Sigmoid colon (tissue), 7 donors: ENCODE data around the gene DNM2. TPM values are rescaled to one million over a fixed set of nuclear protein-coding genes. Genes with fewer than 3 reads are reported as not detected.
"Not testable (repeated sequence)": the region's sequence is repeated elsewhere in the genome, so short reads cannot be mapped to it uniquely, and the experiment has no call there.

Experiments used
- DNase-seq: peaks from one replicate; pipeline ENCODE4 v3.0.0-alpha.2; 2019
- H3K27ac ChIP-seq, 4 donors: fragments of 200-600 bp; sonication (generic); one replicate each; pipeline ENCODE4 v1.5.1; 2016 to 2019; ENCODE audit warnings: mild to moderate bottlenecking in 1 of 4
- H3K27me3 ChIP-seq, 3 donors: fragments of 200-600 bp; sonication (generic); one replicate each; pipeline ENCODE4 v1.5.1; 2019; ENCODE audit warnings: mild to moderate bottlenecking in 1 of 3
- H3K36me3 ChIP-seq, 4 donors: fragments of 200-600 bp; sonication (generic); one replicate each; pipeline ENCODE4 v1.5.1; 2016 to 2019
- H3K4me1 ChIP-seq, 4 donors: fragments of 200-600 bp; sonication (generic); one replicate each; pipeline ENCODE4 v1.5.1; 2017 to 2019
- H3K4me3 ChIP-seq, 4 donors: fragments of 200-600 bp; sonication (generic); one replicate each; pipeline ENCODE4 v1.5.1; 2017 to 2019; ENCODE audit warnings: mild to moderate bottlenecking in 2 of 4, moderate library complexity in 1 of 4
- H3K9me3 ChIP-seq, 4 donors: fragments of 200-600 bp in 3 of 4; sonication (generic) in 3 of 4; one replicate each; pipeline versions ENCODE4 v1.5.1 to v1.6.1; 2013 to 2019
- CTCF ChIP-seq, 4 experiments: fragments of 450-650 bp in 3 of 4; fragments of 200-600 bp in 1 of 4; IDR thresholded peaks; one replicate each; pipeline ENCODE4 v1.5.1; 2016 to 2019; ENCODE audit warnings: antibody characterized with exemption in 4 of 4, mild to moderate bottlenecking in 3 of 4, moderate library complexity in 2 of 4
- EP300 ChIP-seq, 4 donors: sonication (generic); formaldehyde crosslinking; IDR thresholded peaks; one replicate each; pipeline ENCODE4 v1.6.1; 2017; ENCODE audit warnings: antibody characterized with exemption in 4 of 4
- POLR2A ChIP-seq, 2 donors: fragments of 450-650 bp; IDR thresholded peaks; one replicate each; pipeline ENCODE4 v1.6.1; 2016; ENCODE audit warnings: antibody characterized with exemption in 2 of 2, mild to moderate bottlenecking in 2 of 2, moderate library complexity in 2 of 2
- POLR2AphosphoS5 ChIP-seq, 4 donors: sonication (generic); formaldehyde crosslinking; IDR thresholded peaks; one replicate each; pipeline ENCODE4 v1.6.1; 2017; ENCODE audit warnings: antibody characterized with exemption in 4 of 4
- WGBS, 2 donors: extraction: QIAGEN DNeasy Blood & Tissue Kit; methylation state at CpG; one replicate each; pipeline ENCODE4 v1.1.7; 2013; 5-methylcytosine and 5-hydroxymethylcytosine counted together
- intact Hi-C: fragments of 100-400 bp; cut with DNase I; formaldehyde crosslinking; loops from one replicate; pipeline ENCODE4 v1.15.1; 2023
- polyA plus RNA-seq, 3 donors: library from polyadenylated mRNA; stranded (reverse); fragments of 200-250 nt; gene quantifications; one replicate each; pipeline ENCODE4 v1.2.3, GENCODE V29; 2013
- total RNA-seq, 4 donors: library from RNA; depleted of rRNA; stranded (reverse); fragments of >200 nt; gene quantifications; one replicate each; pipeline ENCODE4 v1.1.0, GENCODE V29; 2016
- donor health status: healthy with polysubstance abuse.
- donor health status: Bipolar disorder and iron deficiency.
- donor health status: healthy.

DNM2 gene
- total RNA-seq (10 to 100 TPM; 53.2 to 96.7 (median 64.1) TPM), polyA plus RNA-seq (100 to 1,000 TPM; 152 to 326 (median 222) TPM)

- Histone ChIP-seq H3K27ac (peak within 1 kb of the TSS; percentile 94 to 98 (median 97)), H3K9me3 (no peaks in the 10 kb centered on the region), H3K4me3 (peak within 1 kb of the TSS; percentile 93 to 100 (median 100)), H3K36me3 (peaks cover 4 to 11% (median 7%) of the 10 kb centered on the region in 4 donors), H3K27me3 (no peaks in the 10 kb centered on the region), H3K4me1 (peaks cover 0 to 44% (median 37%) of the 10 kb centered on the region in 4 donors)
- TF ChIP-seq POLR2A (IDR thresholded peaks at IDR 0.05) (peak in 1 of 2 donors; percentile 24), CTCF (IDR thresholded peaks at IDR 0.05) (peak; percentile 45 to 88 (median 66)), POLR2AphosphoS5 (IDR thresholded peaks at IDR 0.05) (peak; percentile 57 to 88 (median 74)), EP300 (IDR thresholded peaks at IDR 0.05) (no peak)
- intact Hi-C loops, result loop anchor here (1.0 to 10.0 kb wide), 3 partner anchors 49 to 147 kb away; partner anchors contain the start of gene TMED1
- peak; percentile 100 for DNase-seq
- 0% methylated on average over 57 of the region's 57 CpGs for WGBS, 2 donors
Observed at GRCh38 chr19:10717356-10718204, at the start of gene DNM2. TSS of gene DNM2 (plus strand) at chr19:10718079. CDS start at chr19:10718243, 164 bp downstream.

- no peak overlapping the region for H3K4me3 ChIP-seq
- no peak for DNase-seq
- no peaks in the 10 kb centered on the region for H3K9me3 ChIP-seq
- intact Hi-C loops, result no loop called here
- peaks cover 6 to 36% (median 22%) of the 10 kb centered on the region in 4 donors for H3K36me3 ChIP-seq
- H3K27me3 ChIP-seq, result no peaks in the 10 kb centered on the region
- H3K27ac ChIP-seq, result no peak overlapping the region
- H3K4me1 ChIP-seq, result peaks cover 0 to 55% (median 24%) of the 10 kb centered on the region in 4 donors
- TF ChIP-seq CTCF (IDR thresholded peaks at IDR 0.05) (no peak), POLR2AphosphoS5 (IDR thresholded peaks at IDR 0.05) (no peak), EP300 (IDR thresholded peaks at IDR 0.05) (no peak), POLR2A (IDR thresholded peaks at IDR 0.05) (no peak)
- WGBS, 2 donors, result 72 to 79% methylated on average over 6 of the region's 6 CpGs
Observed at GRCh38 chr19:10669246-10669645, 48.6 kb upstream of the DNM2 start.

- Histone ChIP-seq H3K27ac (no peak overlapping the region), H3K36me3 (peaks cover 6 to 36% (median 22%) of the 10 kb centered on the region in 4 donors), H3K9me3 (no peaks in the 10 kb centered on the region), H3K4me1 (peaks cover 0 to 49% (median 21%) of the 10 kb centered on the region in 4 donors), H3K4me3 (no peak overlapping the region), H3K27me3 (no peaks in the 10 kb centered on the region)
- no peak for TF ChIP-seq EP300 (IDR thresholded peaks at IDR 0.05)
- no peak for TF ChIP-seq POLR2A (IDR thresholded peaks at IDR 0.05)
- TF ChIP-seq CTCF (IDR thresholded peaks at IDR 0.05), result no peak
- TF ChIP-seq POLR2AphosphoS5 (IDR thresholded peaks at IDR 0.05), result no peak
- intact Hi-C loops, result no loop called here
- DNase-seq, result no peak
- WGBS, 2 donors, result 73 to 83% methylated on average over 1 of the region's 1 CpG
Observed at GRCh38 chr19:10670182-10670581, 47.7 kb upstream of the DNM2 start.

GRCh38 chr19:10670876-10671804 lies 46.7 kb upstream of the DNM2 start:
- Histone ChIP-seq H3K36me3 (peaks cover 6 to 44% (median 28%) of the 10 kb centered on the region in 4 donors), H3K4me1 (peaks cover 0 to 49% (median 21%) of the 10 kb centered on the region in 4 donors), H3K9me3 (no peaks in the 10 kb centered on the region)

GRCh38 chr19:10671922-10672321 lies 46.0 kb upstream of the DNM2 start:
- peaks cover 6 to 50% (median 33%) of the 10 kb centered on the region in 4 donors for H3K36me3 ChIP-seq
- H3K27ac ChIP-seq, result not testable (repeated sequence)

More at GRCh38 chr19:10670876-10671804, 46.7 kb upstream of the DNM2 start:
- intact Hi-C loops, result no loop called here
- no peaks in the 10 kb centered on the region for H3K27me3 ChIP-seq
- TF ChIP-seq POLR2A (IDR thresholded peaks at IDR 0.05), result no peak
- TF ChIP-seq POLR2AphosphoS5 (IDR thresholded peaks at IDR 0.05), result no peak
- no peak for TF ChIP-seq CTCF (IDR thresholded peaks at IDR 0.05)
- no peak for TF ChIP-seq EP300 (IDR thresholded peaks at IDR 0.05)
- 86 to 88% methylated on average over 24 of the region's 24 CpGs for WGBS, 2 donors
- DNase-seq, result no peak
- H3K27ac ChIP-seq, result no peak overlapping the region
- no peak overlapping the region for H3K4me3 ChIP-seq

GRCh38 chr19:10675214-10675613 lies 42.7 kb upstream of the DNM2 start:
- DNase-seq, H3K9me3 ChIP-seq, H3K27me3 ChIP-seq, intact Hi-C loops, H3K27ac ChIP-seq, H3K4me3 ChIP-seq: not testable (repeated sequence)
- H3K4me1 ChIP-seq, result peaks cover 0 to 23% (median 9%) of the 10 kb centered on the region in 4 donors
- WGBS, 2 donors, result 88 to 91% methylated on average over 8 of the region's 8 CpGs
- H3K36me3 ChIP-seq, result peaks cover 30 to 83% (median 65%) of the 10 kb centered on the region in 4 donors

More at GRCh38 chr19:10671922-10672321, 46.0 kb upstream of the DNM2 start:
- intact Hi-C loops, H3K4me3 ChIP-seq, DNase-seq, H3K9me3 ChIP-seq, H3K27me3 ChIP-seq: not testable (repeated sequence)
- WGBS, 2 donors, result 96 to 98% methylated on average over 3 of the region's 3 CpGs
- peaks cover 0 to 42% (median 21%) of the 10 kb centered on the region in 4 donors for H3K4me1 ChIP-seq
